Erythroblast (primary cell): ENCODE results near the gene GAS2.

ENCODE experiments used
- DNase-seq, 2 experiments: peaks; one replicate each; lab custom pipeline; 2025; lab: John Stamatoyannopoulos, UW
- GATA1 ChIP-seq: IDR thresholded peaks from 2 replicates; pipeline ENCODE4 v1.6.1; 2011; ENCODE audit warnings: low read depth, mild to moderate bottlenecking, control low read depth, low read length, moderate library complexity
- POLR2A ChIP-seq: IDR thresholded peaks from 2 replicates; pipeline ENCODE4 v1.6.1; 2011; ENCODE audit warnings: mild to moderate bottlenecking, low read length

The GAS2 gene

GRCh38 chr11:22807855-22808570 is 141.6 kb downstream of the GAS2 start:
- no peak for DNase-seq
- TF ChIP-seq GATA1 (no peak), POLR2A (no peak)

DNA sequence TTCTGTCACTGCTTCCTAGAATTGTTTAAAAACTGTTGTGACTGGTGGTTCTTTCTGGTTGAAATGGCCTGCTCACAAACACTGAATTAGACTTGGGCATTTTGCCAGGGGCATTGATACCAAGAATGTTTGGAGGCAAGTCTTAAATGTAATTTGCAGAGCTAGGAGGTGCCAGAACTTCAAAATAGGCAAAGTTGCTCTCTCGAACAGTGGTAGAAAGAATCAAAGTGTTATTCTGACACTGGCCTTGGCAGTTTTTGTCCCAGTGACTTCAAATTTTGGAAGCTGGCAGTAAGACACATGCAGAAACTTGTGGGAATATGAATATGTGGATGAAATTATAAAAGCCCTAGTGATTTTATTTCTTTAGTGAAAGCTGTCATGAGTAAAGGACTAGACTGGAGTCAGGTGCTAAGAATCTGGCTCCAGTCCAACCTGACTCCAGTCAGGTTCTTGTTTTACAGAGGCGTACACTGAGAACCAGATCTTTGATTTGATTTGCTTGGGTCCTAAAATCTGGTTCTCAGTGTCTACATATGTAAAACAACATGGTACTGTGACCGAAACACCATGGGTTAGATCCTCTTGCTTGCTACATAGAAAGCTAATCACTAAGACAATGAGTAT is 142.3 kb downstream of the GAS2 start:
- no peak for DNase-seq
- TF ChIP-seq GATA1 = no peak

GRCh38 chr11:22809893-22810292 is 143.5 kb downstream of the GAS2 start:
- TF ChIP-seq GATA1 (no peak), POLR2A (no peak)
- DNase-seq = no peak

DNA sequence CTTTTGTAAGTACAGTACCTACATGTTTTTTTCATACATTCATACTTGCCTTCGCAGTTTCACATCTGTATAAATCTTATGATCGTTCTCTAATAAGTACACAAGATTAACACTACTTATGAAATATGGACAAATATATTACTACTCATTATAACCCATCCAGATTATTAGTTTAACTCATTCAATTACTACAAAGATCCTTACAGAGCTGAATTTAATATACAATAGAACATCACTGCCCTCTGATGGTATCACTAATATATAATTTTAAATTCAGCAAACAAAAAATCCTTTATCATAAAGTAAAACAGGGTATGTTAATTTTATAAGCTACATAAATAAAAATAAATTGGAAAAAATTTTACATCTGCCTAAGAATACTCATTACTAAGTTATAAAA is 155.8 kb downstream of the GAS2 start:
- TF ChIP-seq GATA1 (no peak), POLR2A (no peak)
- no peak for DNase-seq

DNA sequence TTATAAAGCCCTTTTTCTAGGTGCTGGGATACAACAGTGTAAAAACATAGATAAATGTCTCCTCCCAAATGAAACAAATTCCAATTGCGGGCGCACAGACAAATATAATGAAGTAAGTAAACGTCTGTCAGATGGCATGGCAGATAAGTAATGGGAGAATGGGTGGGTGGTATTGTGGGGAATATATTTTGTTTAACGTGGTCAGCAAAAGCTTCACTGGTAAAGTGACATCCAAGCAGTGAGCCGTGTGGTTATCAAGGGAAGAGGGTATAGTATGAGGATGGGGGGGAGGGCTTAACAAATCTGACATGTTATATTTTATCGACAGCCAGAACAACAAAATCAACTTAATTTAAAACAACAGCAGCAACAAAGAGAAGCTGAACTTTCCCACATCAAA is 162.0 kb downstream of the GAS2 start:
- peak; percentile 57 to 68 for DNase-seq
- TF ChIP-seq GATA1 = no peak
- TF ChIP-seq POLR2A = no peak

DNA sequence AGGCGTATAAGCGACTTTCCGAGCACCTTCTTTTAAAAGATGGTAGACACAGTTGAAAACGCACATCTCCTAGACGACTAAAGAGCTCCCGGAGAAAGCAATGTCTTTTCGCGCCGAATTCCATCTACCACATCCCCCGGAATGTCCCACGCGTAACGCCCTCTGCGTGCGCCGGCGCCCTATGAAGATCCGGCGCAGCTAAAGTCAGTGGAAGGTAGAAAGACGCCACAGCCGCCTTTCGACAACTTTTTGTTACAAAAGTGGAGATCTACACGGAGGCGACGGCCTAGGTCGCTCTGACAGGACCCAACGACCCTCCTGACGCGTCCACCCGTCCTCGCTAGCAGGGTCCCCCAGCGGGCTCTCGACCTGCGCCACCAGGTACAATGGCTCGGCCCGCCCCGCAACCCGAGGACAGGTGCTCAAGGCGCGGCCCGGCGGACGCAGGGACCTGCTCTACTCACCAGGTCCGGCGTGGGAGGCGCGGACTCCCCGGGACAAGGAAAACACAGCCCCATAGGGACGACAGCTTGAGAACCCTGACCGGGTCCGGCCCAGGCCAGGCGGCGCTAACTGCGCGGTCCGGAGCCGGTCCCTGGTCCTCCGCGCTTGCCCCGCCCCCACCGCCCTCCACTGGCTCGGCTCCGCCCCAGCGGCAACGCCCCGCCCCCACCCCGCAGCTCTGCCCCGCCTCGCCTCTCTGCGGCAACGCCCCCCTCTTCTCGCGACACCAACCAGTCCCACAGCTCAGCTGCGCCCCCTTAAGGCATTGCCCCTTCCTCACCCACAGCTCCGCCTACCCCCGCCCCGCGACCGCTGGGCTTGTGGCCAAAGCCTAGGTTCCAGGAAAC is 163.0 kb downstream of the GAS2 start, which contains the start of gene SVIP:
Gene SVIP (minus strand): TSS at position 571 of the 851 bp plus-strand sequence. CDS start 53 bp downstream, at position 518.
- no peak for TF ChIP-seq GATA1
- peak; percentile 90 for TF ChIP-seq POLR2A
- DNase-seq = peak; percentile 93 to 97

- no peak for TF ChIP-seq GATA1
- TF ChIP-seq POLR2A = no peak
- no peak for DNase-seq
These were observed 163.6 kb downstream of the GAS2 start for GRCh38 chr11:22830082-22830414.

DNA sequence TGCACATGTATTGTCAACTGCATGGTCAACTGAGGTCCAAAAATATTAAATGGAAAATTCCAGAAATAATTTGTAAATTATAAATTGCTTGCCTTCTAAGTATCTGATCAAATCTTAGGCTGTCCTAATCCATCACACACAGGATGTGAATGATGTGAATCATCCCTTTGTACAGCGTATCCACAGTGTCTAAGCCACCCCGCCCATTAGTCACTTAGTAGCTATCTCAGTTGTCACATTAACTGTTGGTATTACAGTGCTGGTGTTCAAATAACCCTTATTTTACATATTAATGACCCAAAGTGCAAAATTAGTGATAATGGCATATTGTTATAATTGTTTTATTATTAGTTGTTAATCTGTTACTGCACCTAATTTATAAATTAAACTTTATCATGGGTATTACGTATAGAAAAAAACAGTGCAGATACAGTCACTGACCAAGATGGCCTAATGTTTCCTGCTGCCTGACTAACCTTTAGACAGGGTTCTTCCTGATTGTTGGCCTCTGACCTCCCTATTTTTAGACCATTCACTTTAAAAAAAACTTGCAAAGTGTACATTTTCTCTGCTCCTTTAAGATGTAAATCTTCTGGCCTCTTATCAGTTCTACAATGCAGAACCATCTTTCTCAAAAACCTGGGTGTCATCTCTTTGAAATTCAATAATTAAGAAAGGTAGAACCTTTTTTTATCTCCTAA is 166.1 kb downstream of the GAS2 start:
- TF ChIP-seq GATA1 = no peak
- no peak for TF ChIP-seq POLR2A

DNA sequence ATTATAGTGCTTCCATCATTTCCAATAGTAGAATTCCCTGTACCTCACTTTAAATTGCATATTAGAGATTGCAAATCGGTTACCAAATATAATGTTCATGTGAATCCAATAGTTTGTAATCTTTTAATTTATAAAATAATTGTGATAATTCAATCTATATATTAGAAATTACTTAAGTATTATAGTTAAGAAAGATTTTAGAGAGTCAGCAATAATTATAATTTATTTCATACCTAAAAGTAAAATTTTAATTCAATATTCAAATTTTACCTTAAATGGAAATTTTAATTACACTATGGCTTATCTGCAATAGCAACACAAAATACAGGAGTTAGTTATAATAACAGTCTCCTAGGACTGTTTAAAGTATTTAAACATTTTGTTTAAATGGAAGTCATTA is 180.3 kb downstream of the GAS2 start:
- no peak for TF ChIP-seq GATA1
- no peak for TF ChIP-seq POLR2A
- DNase-seq = no peak

More for the DNA sequence above, 166.1 kb downstream of the GAS2 start:
- peak; percentile 54 to 71 for DNase-seq

DNA sequence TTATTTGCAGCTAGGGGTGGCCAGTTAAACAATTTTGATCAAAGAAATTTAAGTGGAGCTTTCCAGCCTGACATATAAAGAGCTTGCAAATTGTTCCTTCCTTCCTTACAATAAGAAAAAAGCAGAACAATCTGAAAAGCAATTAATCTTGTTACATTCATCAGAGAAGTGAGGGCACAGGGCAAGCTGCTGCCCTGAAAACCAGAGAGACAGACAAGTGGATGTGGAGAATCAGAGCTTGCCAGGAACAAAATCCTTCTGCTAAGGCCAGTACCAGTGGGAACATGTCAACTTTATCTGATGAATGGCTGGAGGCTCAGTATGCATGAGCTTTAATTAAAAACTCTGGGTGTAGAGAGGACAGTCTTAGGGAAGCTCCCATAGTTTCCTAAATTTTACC is 185.1 kb downstream of the GAS2 start:
- TF ChIP-seq GATA1 = no peak
- TF ChIP-seq POLR2A = no peak
- DNase-seq = no peak

DNA sequence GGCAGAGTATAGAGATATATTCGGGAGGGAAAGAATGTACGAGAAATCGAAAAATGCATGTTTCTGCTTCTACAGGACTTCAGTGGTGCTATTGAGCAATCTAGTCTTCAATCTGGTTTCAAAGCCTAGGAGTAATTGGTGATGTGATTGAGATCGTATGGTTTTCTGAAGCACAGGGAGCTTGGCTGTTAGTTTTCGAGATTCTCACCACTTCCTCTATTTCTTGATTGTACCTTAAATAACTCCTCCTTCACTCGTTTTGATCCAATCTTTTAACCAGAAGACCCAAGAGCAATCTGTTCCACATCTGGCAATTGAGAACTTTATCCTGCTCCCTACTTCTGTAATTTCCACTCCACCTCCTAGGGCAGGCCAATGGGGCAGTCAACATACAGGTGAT is 193.3 kb downstream of the GAS2 start:
- no peak for TF ChIP-seq POLR2A
- TF ChIP-seq GATA1 = no peak
- DNase-seq = no peak

DNA sequence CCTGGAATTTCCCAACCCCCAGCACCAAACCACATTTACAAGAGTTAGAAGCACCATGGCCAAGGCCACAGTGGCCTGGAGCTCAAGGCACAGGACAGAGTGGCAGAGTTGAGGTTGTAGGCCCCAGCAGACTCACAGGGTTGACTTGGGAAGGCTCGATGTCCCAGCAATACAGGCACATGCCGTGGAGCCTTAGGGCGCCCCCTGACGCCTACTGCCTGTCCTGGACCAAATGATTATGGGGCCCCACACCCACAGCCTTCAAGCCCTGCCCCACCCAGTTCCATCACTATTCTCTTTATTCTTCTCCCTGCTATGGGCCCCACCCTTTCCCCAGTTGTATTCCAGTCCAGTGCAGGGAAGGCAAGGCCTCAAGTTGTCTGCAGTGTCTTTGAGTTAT is 193.8 kb downstream of the GAS2 start, which contains the start of gene CCDC179:
Gene CCDC179 (minus strand): TSS at position 234 of the 400 bp plus-strand sequence. CDS start 53 bp downstream, at position 181.
- no peak for DNase-seq
- TF ChIP-seq GATA1 (no peak), POLR2A (no peak)
